NCI-H748 treated with DMSO at 0.1 percent for 48 hours (cell line): ENCODE measurements around the gene ZNF879.
A peak's percentile ranks its signal among the peaks of the same experiment; 100 is the strongest.

ENCODE experiments used
- DNase-seq: peaks from one replicate; lab custom pipeline; 2025; lab: John Stamatoyannopoulos, UW

ZNF879 gene

GRCh38 chr5:179008667-179009066 is 14.9 kb upstream of the ZNF879 start:
- DNase-seq, result no peak

- DNase-seq, result no peak
These were observed 9.5 kb downstream of the ZNF879 start for GRCh38 chr5:179033004-179033580.

- no peak for DNase-seq
These were observed 21.2 kb downstream of the ZNF879 start for GRCh38 chr5:179044765-179045164.

- no peak for DNase-seq
These were observed 28.2 kb downstream of the ZNF879 start for GRCh38 chr5:179051784-179052183.

- DNase-seq, result no peak
These were observed 30.6 kb downstream of the ZNF879 start for GRCh38 chr5:179054036-179054785.

- DNase-seq, result no peak
These were observed 31.3 kb downstream of the ZNF879 start for GRCh38 chr5:179054876-179055275.

GRCh38 chr5:179055436-179055835 is 31.8 kb downstream of the ZNF879 start:
- DNase-seq, result no peak

GRCh38 chr5:179055841-179056240 is 32.2 kb downstream of the ZNF879 start:
- no peak for DNase-seq

GRCh38 chr5:179060116-179061008 is 36.8 kb downstream of the ZNF879 start, which contains the start of gene ZNF354C:
Gene ZNF354C, plus strand, starts transcription at chr5:179060373. Its CDS starts 1,696 bp downstream, at chr5:179062069.
- peak; percentile 25 for DNase-seq

- no peak for DNase-seq
These were observed 37.4 kb downstream of the ZNF879 start for GRCh38 chr5:179061025-179061424.

GRCh38 chr5:179065703-179066102 is 42.1 kb downstream of the ZNF879 start:
- no peak for DNase-seq

- DNase-seq, result no peak
These were observed 55.8 kb downstream of the ZNF879 start for GRCh38 chr5:179079165-179079987.

- DNase-seq, result no peak
These were observed 57.1 kb downstream of the ZNF879 start for GRCh38 chr5:179080724-179081123.
